Effector memory CD4-positive, alpha-beta T cell (primary cell): Measurements from ENCODE around the gene ELMO3.

Experiments
- DNase-seq, 3 donors: peaks; one replicate each; pipeline ENCODE4 v3.0.0-alpha.2; 2020
- H3K27ac ChIP-seq: 2 replicates; pipeline ENCODE4 v1.7.0; 2013; ENCODE audit warnings: mild to moderate bottlenecking, low read length, moderate library complexity; ENCODE audit not compliant: insufficient read depth, poor library complexity, severe bottlenecking
- H3K27me3 ChIP-seq: replicated peaks from 2 replicates; pipeline ENCODE4 v1.7.0; 2013; ENCODE audit warnings: mild to moderate bottlenecking, low read length; ENCODE audit not compliant: insufficient read depth, control insufficient read depth, poor library complexity, severe bottlenecking
- H3K36me3 ChIP-seq: 2 replicates; pipeline ENCODE4 v1.7.0; 2013; ENCODE audit warnings: mild to moderate bottlenecking, low read length, moderate library complexity; ENCODE audit not compliant: control insufficient read depth, insufficient read depth
- H3K4me1 ChIP-seq: 2 replicates; pipeline ENCODE4 v1.7.0; 2013; ENCODE audit warnings: low read length, mild to moderate bottlenecking; ENCODE audit not compliant: control insufficient read depth, insufficient read depth, poor library complexity, severe bottlenecking
- H3K4me3 ChIP-seq: 2 replicates; pipeline ENCODE4 v1.7.0; 2013; ENCODE audit warnings: low read length, low read depth, mild to moderate bottlenecking; ENCODE audit not compliant: insufficient read depth, poor library complexity, severe bottlenecking
- H3K9me3 ChIP-seq: 2 replicates; pipeline ENCODE4 v1.7.0; 2013; ENCODE audit warnings: mild to moderate bottlenecking, low read length, moderate library complexity; ENCODE audit not compliant: control insufficient read depth

The ELMO3 gene

GRCh38 chr16:67157106-67157748 lies 41.7 kb upstream of the ELMO3 start:
- no peak for DNase-seq
- Histone ChIP-seq H3K36me3 (no peaks in the 10 kb centered on the region), H3K4me3 (no peak overlapping the region), H3K27me3 (no peaks in the 10 kb centered on the region), H3K4me1 (peaks cover 61% of the 10 kb centered on the region), H3K27ac (peak overlapping the region; percentile 97), H3K9me3 (no peaks in the 10 kb centered on the region)

GRCh38 chr16:67157892-67158635 lies 40.9 kb upstream of the ELMO3 start:
- H3K27ac ChIP-seq: peak overlapping the region; percentile 97
- DNase-seq: no peak
- H3K4me1 ChIP-seq: peaks cover 70% of the 10 kb centered on the region

GRCh38 chr16:67158637-67159600 lies 40.0 kb upstream of the ELMO3 start:
- H3K36me3 ChIP-seq: no peaks in the 10 kb centered on the region
- H3K4me3 ChIP-seq: peak overlapping the region; percentile 92
- peaks cover 74% of the 10 kb centered on the region for H3K4me1 ChIP-seq
- peaks cover 5% of the 10 kb centered on the region for H3K27me3 ChIP-seq
- no peaks in the 10 kb centered on the region for H3K9me3 ChIP-seq
- peak overlapping the region; percentile 97 for H3K27ac ChIP-seq
- DNase-seq: peak; percentile 76 to 81 (median 77)

More at GRCh38 chr16:67157892-67158635, 40.9 kb upstream of the ELMO3 start:
- H3K36me3 ChIP-seq: no peaks in the 10 kb centered on the region
- H3K4me3 ChIP-seq: peak overlapping the region; percentile 92
- H3K9me3 ChIP-seq: no peaks in the 10 kb centered on the region
- no peaks in the 10 kb centered on the region for H3K27me3 ChIP-seq

- Histone ChIP-seq H3K27me3 (peaks cover 30% of the 10 kb centered on the region), H3K4me1 (peaks cover 76% of the 10 kb centered on the region), H3K36me3 (no peaks in the 10 kb centered on the region), H3K4me3 (no peak overlapping the region), H3K27ac (no peak overlapping the region), H3K9me3 (no peaks in the 10 kb centered on the region)
- DNase-seq: no peak
Measured at GRCh38 chr16:67161595-67162058, 37.3 kb upstream of the ELMO3 start.

GRCh38 chr16:67162506-67163163 lies 36.3 kb upstream of the ELMO3 start:
- no peaks in the 10 kb centered on the region for H3K36me3 ChIP-seq
- no peak for DNase-seq
- peak overlapping the region; percentile 44 for H3K4me3 ChIP-seq
- no peaks in the 10 kb centered on the region for H3K9me3 ChIP-seq
- H3K27ac ChIP-seq: no peak overlapping the region
- peaks cover 66% of the 10 kb centered on the region for H3K4me1 ChIP-seq
- H3K27me3 ChIP-seq: peaks cover 38% of the 10 kb centered on the region

- peak overlapping the region; percentile 44 for H3K4me3 ChIP-seq
- H3K27me3 ChIP-seq: peaks cover 38% of the 10 kb centered on the region
- no peaks in the 10 kb centered on the region for H3K9me3 ChIP-seq
- no peak overlapping the region for H3K27ac ChIP-seq
- DNase-seq: no peak
- peaks cover 59% of the 10 kb centered on the region for H3K4me1 ChIP-seq
- H3K36me3 ChIP-seq: no peaks in the 10 kb centered on the region
Measured at GRCh38 chr16:67163164-67163998, 35.5 kb upstream of the ELMO3 start.

GRCh38 chr16:67163999-67164558 lies 34.9 kb upstream of the ELMO3 start:
- peaks cover 52% of the 10 kb centered on the region for H3K4me1 ChIP-seq

GRCh38 chr16:67164599-67165061 lies 34.3 kb upstream of the ELMO3 start, which contains the start of gene HSF4:
Gene HSF4 (plus strand): TSS chr16:67164745. CDS start chr16:67164812, 67 bp downstream.
- H3K36me3 ChIP-seq: no peaks in the 10 kb centered on the region
- no peak for DNase-seq
- peaks cover 41% of the 10 kb centered on the region for H3K27me3 ChIP-seq
- H3K4me3 ChIP-seq: peak within 1 kb of the TSS; percentile 44
- H3K4me1 ChIP-seq: peaks cover 55% of the 10 kb centered on the region
- H3K27ac ChIP-seq: no peak within 1 kb of the TSS
- no peaks in the 10 kb centered on the region for H3K9me3 ChIP-seq

More at GRCh38 chr16:67163999-67164558, 34.9 kb upstream of the ELMO3 start:
- no peaks in the 10 kb centered on the region for H3K36me3 ChIP-seq
- H3K27me3 ChIP-seq: peaks cover 38% of the 10 kb centered on the region
- peak overlapping the region; percentile 44 for H3K4me3 ChIP-seq
- no peaks in the 10 kb centered on the region for H3K9me3 ChIP-seq
- no peak overlapping the region for H3K27ac ChIP-seq
- no peak for DNase-seq
